KMS-11 (cell line): Measurements from ENCODE around the gene HASPIN.

Experiments
- H2AFZ ChIP-seq: fragments of 200-600 bp; sonication (generic); 2 replicates; pipeline ENCODE4 v1.6.1; 2016; ENCODE audit warnings: antibody characterized with exemption, mixed run types, low read depth
- H3K27ac ChIP-seq: fragments of 200-600 bp; sonication (generic); 2 replicates; pipeline ENCODE4 v1.6.1; 2016; ENCODE audit warnings: mild to moderate bottlenecking, mixed run types
- H3K27me3 ChIP-seq: fragments of 200-600 bp; sonication (generic); 2 replicates; pipeline ENCODE4 v1.6.1; 2017; ENCODE audit warnings: mild to moderate bottlenecking, low read depth, mixed run types, moderate library complexity; ENCODE audit not compliant: insufficient read depth
- H3K36me3 ChIP-seq: fragments of 200-600 bp; sonication (generic); 2 replicates; pipeline ENCODE4 v1.6.1; 2017; ENCODE audit warnings: mild to moderate bottlenecking, mixed run types; ENCODE audit not compliant: insufficient read depth
- H3K4me1 ChIP-seq: fragments of 200-600 bp; sonication (generic); 2 replicates; pipeline ENCODE4 v1.6.1; 2016; ENCODE audit warnings: mild to moderate bottlenecking, low read depth, mixed run types; ENCODE audit not compliant: poor library complexity, severe bottlenecking
- H3K4me2 ChIP-seq: fragments of 200-600 bp; sonication (generic); 2 replicates; pipeline ENCODE4 v1.7.0; 2016; ENCODE audit warnings: mild to moderate bottlenecking, mixed run types
- H3K4me3 ChIP-seq: fragments of 200-600 bp; sonication (generic); IDR thresholded peaks from 2 replicates; pipeline ENCODE4 v1.6.1; 2017; ENCODE audit warnings: low read depth, low read length, mixed read lengths; ENCODE audit not compliant: insufficient read depth
- H3K79me2 ChIP-seq: fragments of 200-600 bp; sonication (generic); 2 replicates; pipeline ENCODE4 v1.6.1; 2016; ENCODE audit warnings: low read depth, mixed run types; ENCODE audit not compliant: insufficient read depth
- H3K9ac ChIP-seq: fragments of 200-600 bp; sonication (generic); 2 replicates; pipeline ENCODE4 v1.6.1; 2016; ENCODE audit warnings: mild to moderate bottlenecking, mixed run types
- H4K20me1 ChIP-seq: fragments of 200-600 bp; sonication (generic); 2 replicates; pipeline ENCODE4 v1.6.1; 2016; ENCODE audit warnings: mild to moderate bottlenecking, mixed run types; ENCODE audit not compliant: insufficient read depth
- CTCF ChIP-seq: fragments of 200-600 bp; sonication (generic); conservative IDR thresholded peaks from 2 replicates; pipeline ENCODE4 v1.6.1; 2017; ENCODE audit warnings: low read depth, mild to moderate bottlenecking, antibody characterized with exemption, low read length, moderate library complexity, mixed read lengths

HASPIN gene

GRCh38 chr17:3765981-3766380 lies 42.3 kb downstream of the HASPIN start:
- no peaks in the 10 kb centered on the region for H3K4me1 ChIP-seq
- no peak overlapping the region for H3K4me3 ChIP-seq
- H3K4me2 ChIP-seq: no peak overlapping the region
- no peaks in the 10 kb centered on the region for H4K20me1 ChIP-seq
- no peaks in the 10 kb centered on the region for H3K27me3 ChIP-seq
- H2AFZ ChIP-seq: no peak overlapping the region
- H3K36me3 ChIP-seq: no peaks in the 10 kb centered on the region
- H3K9ac ChIP-seq: no peak overlapping the region
- no peak for TF ChIP-seq CTCF
- no peaks in the 10 kb centered on the region for H3K79me2 ChIP-seq
- H3K27ac ChIP-seq: no peak overlapping the region

GRCh38 chr17:3766779-3767178 lies 43.1 kb downstream of the HASPIN start:
- H3K4me3 ChIP-seq: no peak overlapping the region
- no peak overlapping the region for H3K4me2 ChIP-seq
- no peak overlapping the region for H2AFZ ChIP-seq
- H3K27ac ChIP-seq: no peak overlapping the region
- no peak for TF ChIP-seq CTCF
- no peak overlapping the region for H3K9ac ChIP-seq
- no peaks in the 10 kb centered on the region for H3K27me3 ChIP-seq
- H3K79me2 ChIP-seq: no peaks in the 10 kb centered on the region
- no peaks in the 10 kb centered on the region for H3K4me1 ChIP-seq
- H3K36me3 ChIP-seq: no peaks in the 10 kb centered on the region
- no peaks in the 10 kb centered on the region for H4K20me1 ChIP-seq

GRCh38 chr17:3768341-3768740 lies 44.6 kb downstream of the HASPIN start:
- H2AFZ ChIP-seq: no peak overlapping the region
- no peaks in the 10 kb centered on the region for H3K36me3 ChIP-seq
- H3K9ac ChIP-seq: no peak overlapping the region
- H4K20me1 ChIP-seq: no peaks in the 10 kb centered on the region
- no peaks in the 10 kb centered on the region for H3K4me1 ChIP-seq
- H3K4me2 ChIP-seq: no peak overlapping the region
- no peaks in the 10 kb centered on the region for H3K79me2 ChIP-seq
- H3K4me3 ChIP-seq: no peak overlapping the region
- no peak for TF ChIP-seq CTCF
- H3K27me3 ChIP-seq: no peaks in the 10 kb centered on the region
- H3K27ac ChIP-seq: no peak overlapping the region

- Histone ChIP-seq H3K27ac (no peak overlapping the region), H3K27me3 (no peaks in the 10 kb centered on the region), H3K79me2 (no peaks in the 10 kb centered on the region), H2AFZ (no peak overlapping the region), H3K4me1 (no peaks in the 10 kb centered on the region), H3K4me3 (no peak overlapping the region), H3K36me3 (no peaks in the 10 kb centered on the region), H3K9ac (no peak overlapping the region), H4K20me1 (no peaks in the 10 kb centered on the region), H3K4me2 (no peak overlapping the region)
- no peak for TF ChIP-seq CTCF
These were observed 45.1 kb downstream of the HASPIN start for GRCh38 chr17:3768769-3769168.

- H2AFZ ChIP-seq: no peak overlapping the region
- H3K4me2 ChIP-seq: no peak overlapping the region
- no peaks in the 10 kb centered on the region for H4K20me1 ChIP-seq
- H3K4me3 ChIP-seq: no peak overlapping the region
- H3K27ac ChIP-seq: no peak overlapping the region
- H3K9ac ChIP-seq: no peak overlapping the region
- no peaks in the 10 kb centered on the region for H3K36me3 ChIP-seq
- H3K27me3 ChIP-seq: no peaks in the 10 kb centered on the region
- H3K4me1 ChIP-seq: no peaks in the 10 kb centered on the region
- no peak for TF ChIP-seq CTCF
- H3K79me2 ChIP-seq: no peaks in the 10 kb centered on the region
These were observed 46.8 kb downstream of the HASPIN start for GRCh38 chr17:3770466-3770865.
